GM18517 (cell line): ENCODE data around the gene PROX1.

ENCODE experiments used
- ATAC-seq: cut with Tn5 transposase; IDR thresholded peaks from one replicate; pipeline ENCODE4 v1.9.1; 2021; ENCODE audit warnings: mild to moderate bottlenecking, moderate library complexity; ENCODE audit not compliant: unreplicated experiment

The PROX1 gene

GRCh38 chr1:214018386-214019268 is 30.9 kb downstream of the PROX1 start:
- ATAC-seq, result no peak

DNA sequence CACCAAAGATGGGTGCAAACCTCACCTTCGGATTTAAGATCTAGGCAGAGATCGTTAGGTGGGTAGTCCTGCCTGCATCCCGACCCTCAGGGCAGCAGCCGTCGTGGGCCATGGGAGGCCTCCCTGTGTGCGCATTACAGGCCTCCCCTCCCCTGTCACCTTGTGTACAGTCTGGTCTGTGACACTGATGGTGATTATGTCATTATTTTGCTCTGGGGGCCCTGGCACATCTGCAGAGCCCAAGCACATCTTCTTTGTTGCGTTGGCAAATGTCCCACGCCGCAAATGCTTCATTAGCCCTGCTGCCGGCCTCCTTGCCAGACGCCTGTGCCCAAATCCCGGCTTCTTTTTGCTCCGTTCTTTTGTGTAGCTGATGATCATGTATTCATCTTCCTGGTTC is 31.7 kb downstream of the PROX1 start:
- no peak for ATAC-seq

GRCh38 chr1:214021321-214021720 is 33.5 kb downstream of the PROX1 start:
- no peak for ATAC-seq

GRCh38 chr1:214022229-214022791 is 34.5 kb downstream of the PROX1 start:
- ATAC-seq, result no peak

DNA sequence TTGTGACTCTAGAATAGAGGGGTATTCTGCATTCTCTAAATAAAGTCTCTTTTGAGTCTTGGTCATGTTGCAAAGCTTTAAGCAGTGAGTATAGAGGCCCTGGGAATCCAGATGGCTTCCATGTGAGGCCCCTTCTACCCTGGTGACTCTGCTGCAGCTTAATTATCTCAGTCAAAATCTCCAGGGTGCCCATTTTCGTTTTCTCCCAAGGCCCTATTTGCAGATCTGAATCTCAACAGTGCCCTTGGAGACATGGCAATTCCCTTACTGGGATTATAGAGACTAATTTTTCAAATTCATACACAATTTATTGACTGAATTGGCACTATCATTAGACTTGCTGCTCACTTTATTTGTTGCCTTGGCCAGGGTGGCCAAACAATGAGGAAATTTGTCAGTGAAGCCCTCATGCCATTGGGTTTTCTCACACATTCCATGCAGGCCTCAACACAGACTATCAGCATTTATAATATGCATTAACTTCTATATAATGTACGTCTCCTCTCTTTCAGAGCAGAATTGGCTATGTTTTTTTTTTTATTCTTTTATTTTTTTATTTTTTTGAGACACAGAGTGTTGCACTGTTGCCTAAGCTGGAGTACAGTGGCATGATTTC is 35.1 kb downstream of the PROX1 start:
- ATAC-seq, result no peak

GRCh38 chr1:214026985-214027384 is 39.2 kb downstream of the PROX1 start:
- ATAC-seq, result no peak

DNA sequence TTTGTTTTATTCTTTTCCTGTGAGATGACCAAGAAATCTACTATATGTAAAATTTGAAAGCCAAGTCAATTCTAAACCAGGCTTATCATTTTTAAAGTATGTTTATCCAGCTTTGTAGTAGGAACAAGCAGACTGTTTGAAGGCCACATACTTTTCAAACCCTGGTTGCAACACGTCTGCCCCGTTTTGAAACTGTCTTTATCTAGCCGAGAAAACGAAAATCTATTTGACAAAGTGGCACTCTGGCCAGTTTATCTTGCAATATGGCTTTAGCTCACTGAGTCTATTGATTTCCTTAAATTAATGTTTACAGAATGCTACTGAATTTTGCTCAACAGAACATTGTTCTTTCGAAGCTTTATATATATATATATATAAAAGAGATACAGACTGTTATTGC is 39.7 kb downstream of the PROX1 start:
- no peak for ATAC-seq

DNA sequence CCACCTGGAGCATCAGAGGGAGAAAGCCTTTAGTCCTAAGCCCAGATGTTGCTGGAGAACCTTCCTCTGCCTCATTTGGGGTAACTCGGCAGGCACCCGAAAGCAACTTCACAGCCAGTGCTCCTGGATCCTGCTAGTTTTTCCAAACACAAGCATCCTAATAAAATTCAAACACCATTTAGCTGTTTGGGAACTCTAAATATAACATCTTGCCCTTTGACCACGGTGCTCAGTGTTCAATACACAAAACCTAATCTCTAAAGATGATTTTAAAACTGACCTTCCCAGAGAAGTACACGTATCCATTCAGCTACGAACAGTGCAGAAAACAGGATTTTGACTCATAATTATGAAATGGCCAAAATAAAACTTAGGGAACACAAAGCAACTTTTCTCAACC is 40.3 kb downstream of the PROX1 start:
- ATAC-seq, result no peak

GRCh38 chr1:214028649-214029406 is 41.1 kb downstream of the PROX1 start:
- ATAC-seq, result no peak

- ATAC-seq, result no peak
These were observed 42.0 kb downstream of the PROX1 start for GRCh38 chr1:214029796-214030195.

DNA sequence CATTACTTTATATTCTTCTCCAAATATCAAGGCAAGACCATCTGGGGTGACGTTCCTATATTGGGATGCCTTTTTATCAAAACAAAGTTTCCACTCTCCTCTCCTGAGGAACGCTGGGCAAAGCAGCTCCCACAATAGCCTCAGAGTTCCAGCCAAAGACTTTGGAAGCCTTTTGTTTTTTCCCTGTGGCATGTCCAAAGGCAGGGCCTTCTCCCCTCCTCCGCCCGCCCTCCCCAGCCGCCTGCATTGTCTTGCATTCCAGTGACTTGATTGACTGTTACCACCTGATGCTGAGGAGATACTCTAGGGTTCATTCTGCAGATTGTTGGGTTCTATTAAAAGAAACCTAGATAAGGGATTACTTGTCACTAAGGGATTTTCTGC is 43.5 kb downstream of the PROX1 start:
- ATAC-seq, result no peak

DNA sequence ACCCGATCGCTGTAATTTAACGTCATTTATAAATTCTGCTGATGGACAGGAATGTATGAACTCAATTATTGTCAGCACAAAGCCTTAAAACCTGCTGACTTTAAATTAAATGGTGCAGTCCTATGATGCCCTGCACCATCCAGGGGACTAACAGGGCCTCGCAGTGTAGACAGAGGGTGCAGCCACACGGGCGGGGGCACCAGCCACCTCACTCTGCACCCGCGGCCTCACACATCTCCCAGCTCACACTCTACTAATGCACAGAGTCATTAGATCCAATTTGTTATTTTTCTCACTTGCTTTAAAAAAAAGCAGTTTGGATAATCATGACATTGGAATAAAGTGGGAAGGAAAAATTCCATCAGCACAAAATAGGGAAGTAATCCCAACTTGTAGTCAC is 49.7 kb downstream of the PROX1 start:
- ATAC-seq, result no peak

GRCh38 chr1:214039394-214040018 is 51.7 kb downstream of the PROX1 start:
- no peak for ATAC-seq

DNA sequence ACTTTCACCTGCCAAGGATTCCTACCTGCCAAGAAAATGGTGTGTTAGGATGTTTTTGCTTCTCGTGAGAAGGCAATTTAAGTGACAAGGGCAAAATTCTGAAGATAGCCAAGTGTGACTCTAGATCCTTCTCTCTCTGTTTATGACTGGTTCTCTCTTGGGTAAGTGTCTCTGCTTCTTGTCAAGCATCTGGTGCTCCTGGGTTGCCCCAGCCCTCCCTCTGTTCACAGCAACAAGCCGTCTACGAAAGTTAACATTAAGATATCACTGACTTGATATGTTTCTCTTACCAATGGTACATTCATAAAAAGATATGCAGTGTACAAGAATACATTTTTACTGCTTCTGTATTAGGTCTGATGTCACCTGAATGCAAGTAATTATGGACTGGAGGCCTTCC is 55.4 kb downstream of the PROX1 start:
- ATAC-seq, result no peak

DNA sequence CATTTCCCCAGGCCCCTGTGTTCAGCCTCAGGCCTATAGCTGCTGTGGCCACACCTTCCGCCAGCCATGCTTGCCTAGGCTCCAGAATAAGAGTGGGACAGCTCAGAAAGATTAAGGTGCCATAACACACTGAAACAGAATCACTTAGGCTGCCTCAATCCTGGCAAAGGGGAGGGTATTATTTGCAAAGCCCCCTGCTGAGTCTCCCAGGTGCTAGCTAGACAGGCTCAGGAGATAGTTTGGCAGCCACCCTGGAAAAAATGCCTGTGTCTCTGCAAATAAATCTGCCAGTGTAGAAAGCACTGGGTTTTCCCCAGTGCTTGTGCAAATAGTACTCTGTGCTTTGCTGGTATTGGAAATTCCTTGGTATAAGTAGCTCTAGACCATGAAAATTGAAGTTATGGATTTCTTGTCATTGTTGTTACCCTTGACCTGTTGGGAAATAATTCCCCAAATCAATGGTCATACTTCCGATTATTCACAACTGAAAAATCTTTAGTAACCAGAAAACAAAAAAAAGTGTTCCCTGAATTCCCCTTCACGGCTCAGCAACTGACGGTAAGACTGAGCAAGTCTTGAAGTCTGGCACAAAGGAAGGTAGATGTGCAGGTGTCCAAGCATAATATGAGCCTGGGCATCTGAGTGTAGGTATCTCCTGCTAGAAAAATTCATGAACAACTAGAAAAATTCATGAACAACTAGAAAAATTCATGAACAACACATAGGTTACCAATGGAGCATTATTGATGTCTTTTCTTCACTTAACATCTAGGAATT is 56.9 kb downstream of the PROX1 start:
- ATAC-seq, result no peak

DNA sequence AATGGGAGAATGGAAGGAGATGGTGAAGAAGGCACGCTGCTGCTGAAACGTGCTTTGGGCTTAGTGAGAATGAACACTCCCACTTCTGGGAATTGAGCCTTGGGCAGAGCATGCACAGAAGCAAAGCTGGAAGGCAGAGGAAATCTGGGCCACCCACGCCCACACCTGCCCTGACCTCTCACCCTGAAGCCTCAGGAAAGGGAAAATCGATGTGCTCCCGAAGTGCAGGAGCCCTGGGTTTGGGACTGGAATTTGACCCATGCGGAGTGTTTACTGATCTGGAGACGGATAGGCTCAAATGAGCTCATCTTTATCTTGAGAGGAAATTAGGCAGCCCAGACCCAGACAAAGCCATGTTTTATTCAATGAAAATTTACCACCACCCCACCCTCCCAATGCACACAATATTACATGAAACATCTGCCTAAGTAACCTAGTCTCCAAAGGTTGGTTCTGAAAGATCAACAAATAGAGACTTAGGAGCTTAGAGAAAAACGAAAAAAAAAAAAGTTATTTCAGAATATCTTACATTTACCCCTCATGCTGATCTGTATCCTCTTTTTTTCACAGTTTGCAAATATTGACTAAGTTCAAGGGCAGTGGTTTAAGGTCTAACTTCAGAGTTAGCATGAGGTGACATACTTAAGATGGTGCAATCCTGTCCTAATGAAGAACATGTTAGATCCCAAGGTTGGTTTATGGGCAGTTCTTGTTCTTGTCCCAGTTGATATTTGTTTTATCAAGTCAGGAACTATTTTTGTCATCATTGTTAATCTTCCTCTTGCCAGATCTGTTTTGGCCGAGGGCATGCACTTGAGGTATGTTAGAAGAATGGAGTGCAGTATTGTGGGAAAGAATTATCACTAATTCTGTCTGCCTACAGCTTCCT is 63.0 kb downstream of the PROX1 start:
- ATAC-seq, result no peak

DNA sequence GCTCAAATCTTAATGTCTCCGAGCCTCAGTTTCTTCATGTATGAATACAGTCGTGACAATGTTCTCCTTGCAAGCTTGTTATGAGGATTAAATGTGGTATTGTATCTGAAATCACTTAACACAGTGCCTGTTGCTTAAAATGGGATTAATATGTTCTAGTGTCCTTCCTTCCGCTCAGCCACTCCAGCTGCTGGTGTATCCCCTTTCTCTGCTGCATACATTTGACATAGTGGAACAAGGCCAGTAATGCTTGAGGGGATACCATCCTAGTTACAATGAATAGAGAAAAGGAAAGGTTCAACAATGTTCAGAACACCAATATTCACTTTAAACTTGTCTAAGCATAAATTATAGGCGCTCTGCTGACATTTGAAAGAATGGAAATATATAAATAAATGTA is 64.0 kb downstream of the PROX1 start:
- ATAC-seq, result no peak

GRCh38 chr1:214058076-214058475 is 70.3 kb downstream of the PROX1 start:
- no peak for ATAC-seq

GRCh38 chr1:214066190-214066589 is 78.4 kb downstream of the PROX1 start:
- no peak for ATAC-seq
